Measurements from ENCODE around the gene SLC3A2.

Gene SLC3A2

GRCh38 chr11:62910141-62910882 is 29.6 kb downstream of the SLC3A2 start:
- no peak for DNase-seq (ENCODE audit: low read depth in 2 of 2)

GRCh38 chr11:62911137-62912130 is 30.7 kb downstream of the SLC3A2 start:
- DNase-seq (ENCODE audit: low read depth in 2 of 2): no peak

GRCh38 chr11:62912268-62912667 is 31.6 kb downstream of the SLC3A2 start:
- DNase-seq (ENCODE audit: low read depth in 2 of 2): no peak

GRCh38 chr11:62914416-62914815 is 33.7 kb downstream of the SLC3A2 start:
- no peak for DNase-seq (ENCODE audit: low read depth in 2 of 2)

GRCh38 chr11:62917906-62918502 is 37.3 kb downstream of the SLC3A2 start:
- DNase-seq (ENCODE audit: low read depth in 2 of 2): no peak

- no peak for DNase-seq (ENCODE audit: low read depth in 2 of 2)
These were observed 37.8 kb downstream of the SLC3A2 start for GRCh38 chr11:62918531-62918930.

- no peak for DNase-seq (ENCODE audit: low read depth in 2 of 2)
These were observed 38.8 kb downstream of the SLC3A2 start for GRCh38 chr11:62919476-62919875.

GRCh38 chr11:62919898-62920640 is 39.4 kb downstream of the SLC3A2 start:
- DNase-seq (ENCODE audit: low read depth in 2 of 2): no peak

- DNase-seq (ENCODE audit: low read depth in 2 of 2): no peak
These were observed 40.5 kb downstream of the SLC3A2 start, which contains the start of gene CHRM1 for GRCh38 chr11:62921201-62921572. TSS of gene CHRM1 (minus strand) at chr11:62921363. CDS start at chr11:62911100, 10,263 bp downstream.

GRCh38 chr11:62921573-62922188 is 41.0 kb downstream of the SLC3A2 start:
- no peak for DNase-seq (ENCODE audit: low read depth in 2 of 2)

- no peak for DNase-seq (ENCODE audit: low read depth in 2 of 2)
These were observed 41.5 kb downstream of the SLC3A2 start for GRCh38 chr11:62922189-62922589.

GRCh38 chr11:62922653-62923431 is 42.1 kb downstream of the SLC3A2 start:
- no peak for DNase-seq (ENCODE audit: low read depth in 2 of 2)

GRCh38 chr11:62923601-62924411 is 43.1 kb downstream of the SLC3A2 start:
- DNase-seq (ENCODE audit: low read depth in 2 of 2): no peak

- no peak for DNase-seq (ENCODE audit: low read depth in 2 of 2)
These were observed 44.6 kb downstream of the SLC3A2 start for GRCh38 chr11:62925308-62925707.

- no peak for DNase-seq (ENCODE audit: low read depth in 2 of 2)
These were observed 45.3 kb downstream of the SLC3A2 start for GRCh38 chr11:62925745-62926679.

- DNase-seq (ENCODE audit: low read depth in 2 of 2): no peak
These were observed 46.2 kb downstream of the SLC3A2 start for GRCh38 chr11:62926680-62927455.

GRCh38 chr11:62928011-62928410 is 47.3 kb downstream of the SLC3A2 start:
- no peak for DNase-seq (ENCODE audit: low read depth in 2 of 2)

GRCh38 chr11:62930157-62930556 is 49.5 kb downstream of the SLC3A2 start:
- DNase-seq (ENCODE audit: low read depth in 2 of 2): no peak

Measured in stimulated activated CD8-positive, alpha-beta memory T cell treated with anti-CD3 and anti-CD28 coated beads, Interleukin-2, amount 100 ng/mL, for 1 hour (primary cell).